Progenitor cell of endocrine pancreas (in vitro differentiated cells): ENCODE measurements around the gene SLC38A1. TPM values are rescaled to one million over a fixed set of nuclear protein-coding genes. Genes with fewer than 3 reads are reported as not detected.

Experiments used
- DNase-seq: peaks from one replicate; pipeline ENCODE4 v3.0.0; 2021; ENCODE audit warnings: low spot score; ENCODE audit not compliant: unreplicated experiment
- H3K27ac Mint-ChIP-seq: 2 replicates; pipeline ENCODE4 v1.8.0; 2021; ENCODE audit warnings: mild to moderate bottlenecking, moderate library complexity, mixed read lengths
- H3K27me3 Mint-ChIP-seq: 2 replicates; pipeline ENCODE4 v1.8.0; 2021; ENCODE audit warnings: mixed read lengths
- H3K36me3 Mint-ChIP-seq: 2 replicates; pipeline ENCODE4 v1.8.0; 2022; ENCODE audit warnings: mixed read lengths; ENCODE audit not compliant: insufficient read depth
- H3K4me1 Mint-ChIP-seq: 2 replicates; pipeline ENCODE4 v1.8.0; 2021; ENCODE audit warnings: low read depth, mixed read lengths
- H3K4me3 Mint-ChIP-seq: 2 replicates; pipeline ENCODE4 v1.8.0; 2021; ENCODE audit warnings: low read depth, mild to moderate bottlenecking, moderate library complexity, mixed read lengths
- H3K9me3 Mint-ChIP-seq: 2 replicates; pipeline ENCODE4 v1.8.0; 2021; ENCODE audit warnings: low read depth, mixed read lengths
- CTCF ChIP-seq: fragments of 200-600 bp; sonication (generic); IDR thresholded peaks from one replicate; pipeline ENCODE4 v1.5.0; 2021; ENCODE audit warnings: antibody characterized with exemption, mild to moderate bottlenecking; ENCODE audit not compliant: unreplicated experiment
- total RNA-seq: library from RNA; stranded (reverse); gene quantifications from 2 replicates; pipeline ENCODE4 v1.2.1, GENCODE V29; 2021

Gene SLC38A1
- total RNA-seq, 1 donor from 2014 or later: 144 TPM

GRCh38 chr12:46223047-46223446 lies 45.8 kb downstream of the SLC38A1 start:
- Mint-ChIP-seq H3K27me3 (no peaks in the 10 kb centered on the region), H3K27ac (peak overlapping the region; percentile 38), H3K4me1 (peaks cover 9% of the 10 kb centered on the region), H3K36me3 (peaks cover 30% of the 10 kb centered on the region), H3K4me3 (no peak overlapping the region), H3K9me3 (no peaks in the 10 kb centered on the region)
- DNase-seq: no peak
- TF ChIP-seq CTCF: no peak

- Mint-ChIP-seq H3K4me1 (peaks cover 9% of the 10 kb centered on the region), H3K27me3 (no peaks in the 10 kb centered on the region), H3K36me3 (peaks cover 27% of the 10 kb centered on the region), H3K4me3 (no peak overlapping the region), H3K9me3 (no peaks in the 10 kb centered on the region), H3K27ac (no peak overlapping the region)
- no peak for DNase-seq
- no peak for TF ChIP-seq CTCF
Measured at GRCh38 chr12:46222636-46223035, 46.2 kb downstream of the SLC38A1 start.

GRCh38 chr12:46221255-46222128 lies 47.4 kb downstream of the SLC38A1 start:
- no peak overlapping the region for H3K4me3 Mint-ChIP-seq
- no peak for DNase-seq
- no peak for TF ChIP-seq CTCF
- H3K9me3 Mint-ChIP-seq: no peaks in the 10 kb centered on the region
- H3K27ac Mint-ChIP-seq: no peak overlapping the region
- peaks cover 26% of the 10 kb centered on the region for H3K36me3 Mint-ChIP-seq
- peaks cover 9% of the 10 kb centered on the region for H3K4me1 Mint-ChIP-seq
- no peaks in the 10 kb centered on the region for H3K27me3 Mint-ChIP-seq

- peaks cover 9% of the 10 kb centered on the region for H3K4me1 Mint-ChIP-seq
- no peaks in the 10 kb centered on the region for H3K27me3 Mint-ChIP-seq
- DNase-seq: no peak
- no peak overlapping the region for H3K4me3 Mint-ChIP-seq
- peak overlapping the region; percentile 35 for H3K27ac Mint-ChIP-seq
- TF ChIP-seq CTCF: no peak
- peaks cover 28% of the 10 kb centered on the region for H3K36me3 Mint-ChIP-seq
- H3K9me3 Mint-ChIP-seq: no peaks in the 10 kb centered on the region
Measured at GRCh38 chr12:46219877-46220655, 48.8 kb downstream of the SLC38A1 start.

- no peak for DNase-seq
- H3K4me3 Mint-ChIP-seq: no peak overlapping the region
- peaks cover 28% of the 10 kb centered on the region for H3K36me3 Mint-ChIP-seq
- H3K9me3 Mint-ChIP-seq: no peaks in the 10 kb centered on the region
- TF ChIP-seq CTCF: no peak
- no peaks in the 10 kb centered on the region for H3K27me3 Mint-ChIP-seq
- H3K4me1 Mint-ChIP-seq: peaks cover 9% of the 10 kb centered on the region
- peak overlapping the region; percentile 67 for H3K27ac Mint-ChIP-seq
Measured at GRCh38 chr12:46219132-46219876, 49.5 kb downstream of the SLC38A1 start.
